Vagina (tissue), 2 donors: ENCODE results near the gene STARD3. TPM values are rescaled to one million over a fixed set of nuclear protein-coding genes. Genes with fewer than 3 reads are reported as not detected.

Experiments
- DNase-seq, 2 donors: peaks; one replicate each; pipeline ENCODE4 v3.0.0-alpha.2; 2017; ENCODE audit errors: extremely low spot score in 2 of 2
- H3K27ac ChIP-seq: fragments of 200-600 bp; sonication (generic); one replicate; pipeline ENCODE4 v1.5.1; 2019
- H3K27me3 ChIP-seq: fragments of 200-600 bp; sonication (generic); one replicate; pipeline ENCODE4 v1.5.1; 2019
- H3K36me3 ChIP-seq, 2 donors: fragments of 200-600 bp; sonication (generic); one replicate each; pipeline ENCODE4 v1.5.1; 2017 to 2019
- H3K4me1 ChIP-seq: fragments of 200-600 bp; sonication (generic); one replicate; pipeline ENCODE4 v1.5.1; 2019
- H3K4me3 ChIP-seq, 2 donors: fragments of 200-600 bp; sonication (generic); 1 replicate in 1 of 2; 2 replicates in 1 of 2; pipeline ENCODE4 v1.5.1; 2016 to 2019
- H3K9me3 ChIP-seq: fragments of 200-600 bp; sonication (generic); one replicate; pipeline ENCODE4 v1.5.1; 2019
- CTCF ChIP-seq, 3 experiments: fragments of 450-650 bp in 2 of 3; fragments of 200-600 bp in 1 of 3; sonication (generic) in 1 of 3; IDR thresholded peaks; one replicate each; pipeline ENCODE4 v1.5.1; 2017 to 2019; ENCODE audit warnings: antibody characterized with exemption in 3 of 3, mild to moderate bottlenecking in 2 of 3, moderate library complexity in 2 of 3
- POLR2A ChIP-seq, 2 donors: fragments of 450-650 bp; IDR thresholded peaks; one replicate each; pipeline ENCODE4 v1.6.1; 2017; ENCODE audit warnings: antibody characterized with exemption in 2 of 2, mild to moderate bottlenecking in 2 of 2, moderate library complexity in 2 of 2
- POLR2AphosphoS5 ChIP-seq, 2 donors: sonication (generic); formaldehyde crosslinking; IDR thresholded peaks; one replicate each; pipeline ENCODE4 v1.9.0; 2017; ENCODE audit warnings: antibody characterized with exemption in 2 of 2, mild to moderate bottlenecking in 2 of 2, low read depth in 1 of 2; ENCODE audit not compliant: insufficient read depth in 1 of 2
- intact Hi-C: fragments of 100-400 bp; cut with DNase I; formaldehyde crosslinking; loops from one replicate; pipeline ENCODE4 v1.15.1; 2023
- total RNA-seq: library from RNA; depleted of rRNA; stranded (reverse); fragments of >200 nt; gene quantifications from one replicate; pipeline ENCODE4 v1.2.3, GENCODE V29; 2016

Gene STARD3
- total RNA-seq, 1 donor from 2014 or later, result 148 TPM

- Histone ChIP-seq H3K27ac (no peak overlapping the region), H3K36me3 (no peaks in the 10 kb centered on the region), H3K4me3 (no peak overlapping the region), H3K4me1 (peaks cover 33% of the 10 kb centered on the region), H3K9me3 (no peaks in the 10 kb centered on the region), H3K27me3 (peaks cover 24% of the 10 kb centered on the region)
- no peak for TF ChIP-seq POLR2A (IDR thresholded peaks at IDR 0.05)
- TF ChIP-seq CTCF (IDR thresholded peaks at IDR 0.05), result no peak
- TF ChIP-seq POLR2AphosphoS5 (IDR thresholded peaks at IDR 0.05; ENCODE audit: insufficient read depth in 1 of 2, low read depth in 1 of 2), result no peak
- intact Hi-C loops, result no loop called here
- no peak for DNase-seq
Measured at GRCh38 chr17:39598630-39599003, 38.3 kb upstream of the STARD3 start.

DNA sequence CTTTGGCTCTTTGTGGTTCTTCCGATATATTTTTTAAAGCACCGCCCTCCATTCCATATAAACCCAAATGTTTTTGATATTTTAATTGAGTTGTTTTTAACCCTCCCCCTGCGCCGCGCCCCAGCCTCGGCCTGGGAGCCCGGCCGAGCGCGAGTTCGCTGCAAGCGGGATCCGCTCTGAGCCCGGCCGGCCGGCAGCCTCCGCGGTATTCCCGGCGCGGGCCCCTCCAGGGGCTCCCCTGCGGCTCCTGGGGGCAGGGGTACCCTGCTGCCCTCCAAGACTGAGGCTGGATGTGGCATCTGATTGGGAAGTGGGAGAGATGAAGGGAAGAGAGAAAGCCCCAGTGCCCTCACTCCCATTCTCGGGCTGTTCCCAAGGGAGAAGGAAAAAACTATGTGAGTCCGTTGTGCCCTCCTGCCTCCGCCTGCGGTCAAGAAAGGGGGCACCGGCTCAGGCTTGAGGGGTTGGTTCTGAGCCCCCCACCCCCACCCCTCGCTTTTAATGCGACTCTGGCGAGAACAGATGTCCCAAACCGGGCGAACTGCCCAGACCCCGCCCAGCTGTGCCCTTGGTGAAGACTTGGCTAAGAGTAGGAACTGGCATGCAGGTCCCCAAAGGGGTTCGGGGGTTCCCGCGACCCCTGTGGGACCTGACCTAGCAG is 37.8 kb upstream of the STARD3 start:
- H3K27me3 ChIP-seq, result peaks cover 29% of the 10 kb centered on the region
- H3K27ac ChIP-seq, result no peak overlapping the region
- intact Hi-C loops, result no loop called here
- peaks cover 33% of the 10 kb centered on the region for H3K4me1 ChIP-seq
- no peak for TF ChIP-seq POLR2A (IDR thresholded peaks at IDR 0.05)
- TF ChIP-seq CTCF (IDR thresholded peaks at IDR 0.05), result no peak
- TF ChIP-seq POLR2AphosphoS5 (IDR thresholded peaks at IDR 0.05; ENCODE audit: insufficient read depth in 1 of 2, low read depth in 1 of 2), result no peak
- no peak overlapping the region for H3K4me3 ChIP-seq
- H3K36me3 ChIP-seq, result no peaks in the 10 kb centered on the region
- H3K9me3 ChIP-seq, result no peaks in the 10 kb centered on the region
- no peak for DNase-seq

DNA sequence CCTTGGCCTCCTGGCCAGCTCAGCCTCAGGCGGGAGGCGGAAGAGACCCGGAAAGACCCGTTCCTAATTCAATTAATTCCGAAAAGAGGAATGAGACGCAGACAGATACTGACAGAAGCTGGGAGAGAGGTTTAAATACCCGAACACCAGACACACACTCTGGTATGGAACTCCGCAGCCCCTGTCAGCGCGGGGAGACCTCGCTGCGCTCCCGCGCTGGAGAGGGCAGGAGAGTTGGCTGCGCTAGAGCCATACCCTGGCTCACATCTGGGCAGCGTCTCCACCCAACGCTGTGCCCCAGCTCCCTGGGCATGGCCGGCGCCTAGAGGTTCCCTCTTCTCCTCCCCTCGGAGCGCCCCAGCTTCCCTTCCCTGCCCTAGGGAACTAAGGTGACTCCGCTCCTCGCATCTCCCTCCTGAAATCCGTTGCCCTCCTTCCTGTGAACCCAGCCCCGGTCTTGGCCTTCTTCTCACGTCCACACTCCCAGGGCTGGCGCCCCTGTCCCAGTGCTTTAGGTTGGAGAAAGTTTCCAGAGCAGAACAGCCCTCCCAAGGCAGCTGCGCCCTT is 37.2 kb upstream of the STARD3 start:
- no peaks in the 10 kb centered on the region for H3K9me3 ChIP-seq
- H3K27me3 ChIP-seq, result peaks cover 32% of the 10 kb centered on the region
- no peaks in the 10 kb centered on the region for H3K36me3 ChIP-seq
- TF ChIP-seq POLR2AphosphoS5 (IDR thresholded peaks at IDR 0.05; ENCODE audit: insufficient read depth in 1 of 2, low read depth in 1 of 2), result no peak
- no peak for TF ChIP-seq POLR2A (IDR thresholded peaks at IDR 0.05)
- no peak for TF ChIP-seq CTCF (IDR thresholded peaks at IDR 0.05)
- H3K4me3 ChIP-seq, result no peak overlapping the region
- H3K4me1 ChIP-seq, result peaks cover 34% of the 10 kb centered on the region
- intact Hi-C loops, result no loop called here
- no peak for DNase-seq
- no peak overlapping the region for H3K27ac ChIP-seq

DNA sequence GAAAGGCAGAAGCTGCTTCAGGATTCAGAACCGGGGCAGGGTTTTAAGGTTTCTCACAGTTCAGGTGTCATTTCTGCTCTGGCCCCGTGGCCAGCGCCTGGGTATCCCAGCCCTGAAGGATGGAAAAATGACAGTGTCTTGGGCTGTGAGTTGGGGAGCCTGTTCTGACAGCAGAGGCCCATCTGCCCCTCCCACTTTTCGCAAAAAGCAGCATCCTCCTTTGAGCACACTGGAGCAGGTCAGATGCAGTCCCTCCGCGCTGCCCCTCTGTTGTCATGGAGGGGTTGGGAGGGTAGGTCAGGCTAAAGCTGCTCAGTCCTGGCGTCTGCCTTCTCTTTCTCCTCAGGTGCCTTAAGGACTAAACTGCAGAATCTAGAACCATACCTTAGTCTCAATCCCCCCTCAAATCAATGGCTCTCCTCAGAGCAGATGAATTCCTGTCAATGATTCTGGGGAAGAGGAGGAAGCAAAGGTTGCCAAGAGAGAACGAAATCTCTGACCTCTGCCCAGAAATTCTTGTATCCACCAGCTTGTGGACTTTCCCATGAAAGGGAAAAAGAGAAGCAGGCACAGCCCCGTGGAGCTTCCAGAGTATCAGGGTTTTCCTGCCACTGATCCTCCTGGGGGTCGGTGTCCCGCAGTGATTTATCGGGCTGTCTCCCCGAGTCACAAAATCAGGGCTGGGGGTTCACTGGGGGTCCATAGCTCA is 36.5 kb upstream of the STARD3 start:
- TF ChIP-seq POLR2AphosphoS5 (IDR thresholded peaks at IDR 0.05; ENCODE audit: insufficient read depth in 1 of 2, low read depth in 1 of 2), result no peak
- TF ChIP-seq CTCF (IDR thresholded peaks at IDR 0.05), result no peak
- TF ChIP-seq POLR2A (IDR thresholded peaks at IDR 0.05), result no peak
- no peaks in the 10 kb centered on the region for H3K36me3 ChIP-seq
- DNase-seq, result no peak
- intact Hi-C loops, result no loop called here
- no peaks in the 10 kb centered on the region for H3K9me3 ChIP-seq
- H3K27ac ChIP-seq, result no peak overlapping the region
- peaks cover 41% of the 10 kb centered on the region for H3K4me1 ChIP-seq
- H3K4me3 ChIP-seq, result no peak overlapping the region
- H3K27me3 ChIP-seq, result peaks cover 38% of the 10 kb centered on the region
